ENCODE measurements around the gene KMT2D. TPM values are rescaled to one million over a fixed set of nuclear protein-coding genes. Genes with fewer than 3 reads are reported as not detected.

KMT2D gene
- 30.6 to 49.0 TPM (median 33.5 TPM) in 5 replicates for total RNA-seq (2022; extraction: Qiagen RNA extraction)

GRCh38 chr12:49060237-49061156 lies at the start of gene KMT2D:
Gene KMT2D, minus strand, starts transcription at chr12:49060794. Its CDS starts 5,470 bp downstream, at chr12:49055324.

GRCh38 chr12:49094160-49094974 lies 33.8 kb upstream of the KMT2D start, which contains the start of gene DHH:
Gene DHH, minus strand, starts transcription at chr12:49094801. Its CDS starts 289 bp downstream, at chr12:49094512.

GRCh38 chr12:49069507-49070346 lies 9.1 kb upstream of the KMT2D start, which contains the start of gene RHEBL1:
Gene RHEBL1, minus strand, starts transcription at chr12:49069979. Its CDS starts 194 bp downstream, at chr12:49069785.

GRCh38 chr12:49018261-49019119 lies 42.1 kb downstream of the KMT2D start, which contains the start of gene PRKAG1:
Gene PRKAG1, minus strand, starts transcription at chr12:49018776. Its CDS starts 36 bp downstream, at chr12:49018740.

Other genes starting within 250 kb of the KMT2D start
- 31.1 to 39.6 TPM (median 34.9 TPM) in 5 replicates for gene CACNB3, start 242.3 kb downstream of the KMT2D start, total RNA-seq (2022; extraction: Qiagen RNA extraction)
- gene DDX23, start 208.6 kb downstream of the KMT2D start, total RNA-seq (2022; extraction: Qiagen RNA extraction): 74.2 to 96.4 TPM (median 76.2 TPM) in 5 replicates
- gene RND1, start 194.9 kb downstream of the KMT2D start, total RNA-seq (2022; extraction: Qiagen RNA extraction): 4.3 to 5.7 TPM (median 5.0 TPM) in 5 replicates
- gene FKBP11, start 135.3 kb downstream of the KMT2D start, total RNA-seq (2022; extraction: Qiagen RNA extraction): 45.1 to 61.0 TPM (median 59.0 TPM) in 5 replicates
- gene ARF3, start 103.3 kb downstream of the KMT2D start, total RNA-seq (2022; extraction: Qiagen RNA extraction): 124 to 156 TPM (median 151 TPM) in 5 replicates
- 1.8 to 2.3 TPM (median 2.0 TPM) in 5 replicates for gene WNT10B, start 89.1 kb downstream of the KMT2D start, total RNA-seq (2022; extraction: Qiagen RNA extraction)
- gene WNT1, start 82.5 kb downstream of the KMT2D start, total RNA-seq (2022; extraction: Qiagen RNA extraction): 0.07 to 0.15 TPM (median 0.12 TPM) in 5 replicates
- gene DDN, start 61.4 kb downstream of the KMT2D start, total RNA-seq (2022; extraction: Qiagen RNA extraction): 0.62 to 0.75 TPM (median 0.68 TPM) in 5 replicates
- gene PRKAG1, start 42.0 kb downstream of the KMT2D start, total RNA-seq (2022; extraction: Qiagen RNA extraction): 39.3 to 49.0 TPM (median 41.1 TPM) in 5 replicates
- gene RHEBL1, start 9.2 kb upstream of the KMT2D start, total RNA-seq (2022; extraction: Qiagen RNA extraction): 3.2 to 4.9 TPM (median 4.6 TPM) in 5 replicates
- gene DHH, start 34.0 kb upstream of the KMT2D start, total RNA-seq (2022; extraction: Qiagen RNA extraction): 0.03 TPM in 1 of 5 replicates, not detected in the others
- 13.4 to 15.4 TPM (median 14.5 TPM) in 5 replicates for gene LMBR1L, start 50.1 kb upstream of the KMT2D start, total RNA-seq (2022; extraction: Qiagen RNA extraction)
- 2,285 to 2,528 TPM (median 2,417 TPM) in 5 replicates for gene TUBA1B, start 70.6 kb upstream of the KMT2D start, total RNA-seq (2022; extraction: Qiagen RNA extraction)
- 182 to 235 TPM (median 228 TPM) in 5 replicates for gene TUBA1A, start 128.3 kb upstream of the KMT2D start, total RNA-seq (2022; extraction: Qiagen RNA extraction)
- gene TUBA1C, start 204.3 kb upstream of the KMT2D start, total RNA-seq (2022; extraction: Qiagen RNA extraction): 1,549 to 2,166 TPM (median 1,667 TPM) in 5 replicates
- gene PRPH, start 234.4 kb upstream of the KMT2D start, total RNA-seq (2022; extraction: Qiagen RNA extraction): 0.97 to 1.9 TPM (median 1.6 TPM) in 5 replicates

Measured in A549 treated with Hydrocortisone at 1 μM for 4 hours (cell line).